HEK293 (cell line): ENCODE data around the gene NKX1-1.

ENCODE experiments used
- CTCF ChIA-PET: fragments of 350-600 bp; formaldehyde crosslinking; extraction: SDS; loops from one replicate; lab custom pipeline; 2021; ENCODE audit warnings: antibody characterized with exemption; lab: Yijun Ruan, JAX
- POLR2A ChIA-PET: fragments of 300-600 bp; formaldehyde crosslinking; extraction: SDS; loops from one replicate; lab custom pipeline; 2020; ENCODE audit warnings: antibody characterized with exemption, inconsistent platforms; lab: Yijun Ruan, JAX
- H3K27ac ChIP-seq: fragments of 200-500 bp; sonication (Bioruptor generic); 2 replicates; pipeline ENCODE4 v1.5.1; 2014; ENCODE audit warnings: low read depth, low read length, control low read depth, inconsistent platforms; ENCODE audit errors: extremely low read depth
- H3K36me3 ChIP-seq, 2 experiments: fragments of 200-500 bp in 1 of 2; sonication (Bioruptor generic) in 1 of 2; 1 replicate in 1 of 2; 2 replicates in 1 of 2; pipeline ENCODE4 v1.5.1; 2014 to 2017; ENCODE audit warnings: inconsistent platforms in 2 of 2, low read length in 2 of 2; ENCODE audit not compliant: control insufficient read depth in 2 of 2, insufficient read depth in 1 of 2
- H3K4me1 ChIP-seq: fragments of 200-500 bp; sonication (Bioruptor generic); 2 replicates; pipeline ENCODE4 v1.5.1; 2014; ENCODE audit warnings: mild to moderate bottlenecking, low read length, inconsistent platforms; ENCODE audit not compliant: control insufficient read depth, insufficient read depth
- H3K4me3 ChIP-seq: 2 replicates; pipeline ENCODE4 v1.5.1; 2011; ENCODE audit warnings: low read depth, mild to moderate bottlenecking, control low read depth, low read length, moderate library complexity
- H3K9me3 ChIP-seq: fragments of 200-500 bp; sonication (Bioruptor generic); 2 replicates; pipeline ENCODE4 v1.5.1; 2014; ENCODE audit warnings: low read depth, low read length, inconsistent platforms; ENCODE audit not compliant: control insufficient read depth, insufficient read depth
- HOXC10 ChIP-seq: sonication (generic); formaldehyde crosslinking; IDR thresholded peaks from 2 replicates; pipeline ENCODE4 v1.8.1; 2023; ENCODE audit warnings: mild to moderate bottlenecking, missing genetic modification reagents
- KLF1 ChIP-seq: fragments of 450-650 bp; formaldehyde crosslinking; IDR thresholded peaks from 2 replicates; pipeline ENCODE4 v1.5.1; 2016; ENCODE audit warnings: missing biosample characterization, missing genetic modification characterization
- MEIS1 ChIP-seq: sonication (generic); formaldehyde crosslinking; IDR thresholded peaks from 2 replicates; pipeline ENCODE4 v1.8.1; 2022; ENCODE audit warnings: missing genetic modification reagents, mild to moderate bottlenecking, borderline replicate concordance
- REPIN1 ChIP-seq: fragments of 450-650 bp; formaldehyde crosslinking; IDR thresholded peaks from 2 replicates; pipeline ENCODE4 v1.5.1; 2017; ENCODE audit warnings: missing biosample characterization, missing genetic modification characterization, low read depth
- ZBTB7A ChIP-seq: fragments of 450-650 bp; formaldehyde crosslinking; IDR thresholded peaks from 2 replicates; pipeline ENCODE4 v1.5.1; 2016; ENCODE audit warnings: low read depth, missing biosample characterization, missing genetic modification characterization
- ZNF133 ChIP-seq: fragments of 450-650 bp; formaldehyde crosslinking; IDR thresholded peaks from 2 replicates; pipeline ENCODE4 v1.5.1; 2016; ENCODE audit warnings: missing biosample characterization, missing genetic modification characterization
- ZNF157 ChIP-seq: fragments of 450-650 bp; formaldehyde crosslinking; IDR thresholded peaks from 2 replicates; pipeline ENCODE4 v1.5.1; 2016; ENCODE audit warnings: missing biosample characterization, missing genetic modification characterization
- ZNF362 ChIP-seq: fragments of 450-650 bp; formaldehyde crosslinking; IDR thresholded peaks from 2 replicates; pipeline ENCODE4 v1.5.1; 2016; ENCODE audit warnings: missing biosample characterization, missing genetic modification characterization
- ZNF37A ChIP-seq: fragments of 450-650 bp; IDR thresholded peaks from 2 replicates; pipeline ENCODE4 v1.5.1; 2018; ENCODE audit warnings: missing biosample characterization, missing genetic modification characterization
- ZNF416 ChIP-seq: fragments of 450-650 bp; formaldehyde crosslinking; IDR thresholded peaks from 2 replicates; pipeline ENCODE4 v1.5.1; 2016; ENCODE audit warnings: missing biosample characterization, missing genetic modification characterization
- ZNF529 ChIP-seq: fragments of 450-650 bp; formaldehyde crosslinking; IDR thresholded peaks from 2 replicates; pipeline ENCODE4 v1.5.1; 2017; ENCODE audit warnings: missing genetic modification characterization, missing biosample characterization; ENCODE audit not compliant: insufficient replicate concordance
- ZNF555 ChIP-seq: fragments of 450-650 bp; formaldehyde crosslinking; conservative IDR thresholded peaks from 2 replicates; pipeline ENCODE4 v1.5.1; 2017; ENCODE audit warnings: missing biosample characterization, mild to moderate bottlenecking, missing genetic modification characterization, inconsistent platforms
- ZNF747 ChIP-seq: fragments of 450-650 bp; formaldehyde crosslinking; IDR thresholded peaks from 2 replicates; pipeline ENCODE4 v1.5.1; 2016; ENCODE audit warnings: missing biosample characterization, missing genetic modification characterization
- ZNF76 ChIP-seq: fragments of 450-650 bp; formaldehyde crosslinking; IDR thresholded peaks from 2 replicates; pipeline ENCODE4; 2016; ENCODE audit warnings: low read depth, missing biosample characterization, missing genetic modification characterization, borderline replicate concordance
- ZNF776 ChIP-seq: fragments of 450-650 bp; formaldehyde crosslinking; IDR thresholded peaks from 2 replicates; pipeline ENCODE4 v1.5.0; 2017; ENCODE audit warnings: missing biosample characterization, missing genetic modification characterization, borderline replicate concordance
- ZNF791 ChIP-seq: fragments of 450-650 bp; formaldehyde crosslinking; IDR thresholded peaks from 2 replicates; pipeline ENCODE4 v1.5.1; 2016; ENCODE audit warnings: missing biosample characterization, missing genetic modification characterization
- TF ChIP-seq, protein P1 (sequence below): fragments of 450-650 bp; formaldehyde crosslinking; conservative IDR thresholded peaks from 2 replicates; pipeline ENCODE4 v1.5.1; 2016; ENCODE audit warnings: low read depth, missing biosample characterization, missing genetic modification characterization
- TF ChIP-seq, protein P2 (sequence below): fragments of 450-650 bp; formaldehyde crosslinking; IDR thresholded peaks from 2 replicates; pipeline ENCODE4 v1.5.1; 2016; ENCODE audit warnings: missing biosample characterization, missing genetic modification characterization
- TF ChIP-seq, protein P3 (sequence below): IDR thresholded peaks from 2 replicates; pipeline ENCODE4 v1.6.1; 2011; ENCODE audit warnings: mild to moderate bottlenecking, low read depth, low read length, borderline replicate concordance

NKX1-1 gene

DNA sequence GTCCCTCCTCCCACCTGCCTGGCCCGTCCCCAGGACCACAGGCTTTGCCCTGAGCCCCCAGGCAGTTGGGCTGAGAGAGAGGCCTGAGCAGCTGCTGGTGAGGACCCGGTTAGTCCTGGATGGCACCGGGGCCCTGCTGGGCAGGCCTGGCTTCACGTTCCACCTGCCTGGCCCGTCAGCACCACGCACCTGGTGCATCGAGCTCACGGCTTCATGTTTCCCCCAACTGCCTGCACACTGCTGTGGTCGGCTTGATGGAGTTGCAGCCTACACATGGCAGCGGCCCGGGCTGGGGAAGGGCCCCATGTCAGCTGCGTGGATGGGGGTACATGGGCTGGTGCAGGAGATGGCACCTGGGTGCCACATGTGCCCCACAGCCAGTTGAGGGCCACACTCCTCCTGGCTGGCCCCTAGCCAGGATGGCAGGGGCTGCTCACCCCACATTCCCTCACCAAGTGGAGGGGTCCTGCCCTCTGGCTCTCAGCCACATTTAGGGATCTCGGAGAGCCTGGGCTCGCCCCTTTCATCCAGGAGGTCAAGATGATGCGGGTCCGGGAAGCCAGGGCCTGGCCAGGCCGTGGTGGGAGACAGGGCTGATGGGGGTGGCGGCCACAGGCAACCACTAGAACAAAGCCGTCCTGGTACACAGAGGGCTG, 28.5 kb downstream of the NKX1-1 start:
- no peak overlapping the region for H3K27ac ChIP-seq
- H3K4me3 ChIP-seq = no peak overlapping the region
- peaks cover 0 to 23% of the 10 kb centered on the region in 2 experiments; a peak in 1 of 3 replicates for H3K36me3 ChIP-seq
- ChIA-PET POLR2A (no interaction called here), CTCF (interaction anchor here (0.8 kb wide), 1 partner anchor 134 kb away, joined by 3 read pairs; no protein-coding TSS in a partner anchor)
- TF ChIP-seq ZNF362 (no peak), ZNF747 (tag by site-specific recombination) (no peak), ZNF555 (tag by site-specific recombination) (no peak), HOXC10 (CRISPR knock-in tag) (no peak), ZNF776 (tag by site-specific recombination) (no peak), ZNF529 (tag by site-specific recombination) (no peak), KLF1 (tag by site-specific recombination) (no peak), ZNF157 (tag by site-specific recombination) (no peak), ZNF133 (tag by site-specific recombination) (no peak), REPIN1 (no peak), ZNF416 (tag by site-specific recombination) (no peak), ZNF76 (tag by site-specific recombination) (no peak), MEIS1 (CRISPR knock-in tag) (no peak), ZBTB7A (tag by site-specific recombination) (no peak), ZNF791 (tag by site-specific recombination) (no peak), ZNF37A (tag by site-specific recombination) (no peak)
- TF ChIP-seq, protein P1, sequence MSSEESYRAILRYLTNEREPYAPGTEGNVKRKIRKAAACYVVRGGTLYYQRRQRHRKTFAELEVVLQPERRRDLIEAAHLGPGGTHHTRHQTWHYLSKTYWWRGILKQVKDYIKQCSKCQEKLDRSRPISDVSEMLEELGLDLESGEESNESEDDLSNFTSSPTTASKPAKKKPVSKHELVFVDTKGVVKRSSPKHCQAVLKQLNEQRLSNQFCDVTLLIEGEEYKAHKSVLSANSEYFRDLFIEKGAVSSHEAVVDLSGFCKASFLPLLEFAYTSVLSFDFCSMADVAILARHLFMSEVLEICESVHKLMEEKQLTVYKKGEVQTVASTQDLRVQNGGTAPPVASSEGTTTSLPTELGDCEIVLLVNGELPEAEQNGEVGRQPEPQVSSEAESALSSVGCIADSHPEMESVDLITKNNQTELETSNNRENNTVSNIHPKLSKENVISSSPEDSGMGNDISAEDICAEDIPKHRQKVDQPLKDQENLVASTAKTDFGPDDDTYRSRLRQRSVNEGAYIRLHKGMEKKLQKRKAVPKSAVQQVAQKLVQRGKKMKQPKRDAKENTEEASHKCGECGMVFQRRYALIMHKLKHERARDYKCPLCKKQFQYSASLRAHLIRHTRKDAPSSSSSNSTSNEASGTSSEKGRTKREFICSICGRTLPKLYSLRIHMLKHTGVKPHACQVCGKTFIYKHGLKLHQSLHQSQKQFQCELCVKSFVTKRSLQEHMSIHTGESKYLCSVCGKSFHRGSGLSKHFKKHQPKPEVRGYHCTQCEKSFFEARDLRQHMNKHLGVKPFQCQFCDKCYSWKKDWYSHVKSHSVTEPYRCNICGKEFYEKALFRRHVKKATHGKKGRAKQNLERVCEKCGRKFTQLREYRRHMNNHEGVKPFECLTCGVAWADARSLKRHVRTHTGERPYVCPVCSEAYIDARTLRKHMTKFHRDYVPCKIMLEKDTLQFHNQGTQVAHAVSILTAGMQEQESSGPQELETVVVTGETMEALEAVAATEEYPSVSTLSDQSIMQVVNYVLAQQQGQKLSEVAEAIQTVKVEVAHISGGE = no peak
- TF ChIP-seq, protein P2, sequence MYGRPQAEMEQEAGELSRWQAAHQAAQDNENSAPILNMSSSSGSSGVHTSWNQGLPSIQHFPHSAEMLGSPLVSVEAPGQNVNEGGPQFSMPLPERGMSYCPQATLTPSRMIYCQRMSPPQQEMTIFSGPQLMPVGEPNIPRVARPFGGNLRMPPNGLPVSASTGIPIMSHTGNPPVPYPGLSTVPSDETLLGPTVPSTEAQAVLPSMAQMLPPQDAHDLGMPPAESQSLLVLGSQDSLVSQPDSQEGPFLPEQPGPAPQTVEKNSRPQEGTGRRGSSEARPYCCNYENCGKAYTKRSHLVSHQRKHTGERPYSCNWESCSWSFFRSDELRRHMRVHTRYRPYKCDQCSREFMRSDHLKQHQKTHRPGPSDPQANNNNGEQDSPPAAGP (tag by site-specific recombination) = no peak
- TF ChIP-seq, protein P3, sequence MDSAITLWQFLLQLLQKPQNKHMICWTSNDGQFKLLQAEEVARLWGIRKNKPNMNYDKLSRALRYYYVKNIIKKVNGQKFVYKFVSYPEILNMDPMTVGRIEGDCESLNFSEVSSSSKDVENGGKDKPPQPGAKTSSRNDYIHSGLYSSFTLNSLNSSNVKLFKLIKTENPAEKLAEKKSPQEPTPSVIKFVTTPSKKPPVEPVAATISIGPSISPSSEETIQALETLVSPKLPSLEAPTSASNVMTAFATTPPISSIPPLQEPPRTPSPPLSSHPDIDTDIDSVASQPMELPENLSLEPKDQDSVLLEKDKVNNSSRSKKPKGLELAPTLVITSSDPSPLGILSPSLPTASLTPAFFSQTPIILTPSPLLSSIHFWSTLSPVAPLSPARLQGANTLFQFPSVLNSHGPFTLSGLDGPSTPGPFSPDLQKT = no peak
- no peaks in the 10 kb centered on the region for H3K4me1 ChIP-seq
- H3K9me3 ChIP-seq = no peaks in the 10 kb centered on the region
